GM12891 (cell line): Measurements from ENCODE around the gene COL21A1.

Experiments
- POLR2A ChIP-seq: IDR thresholded peaks from 2 replicates; pipeline ENCODE4 v1.6.1; 2011; ENCODE audit warnings: low read depth, low read length, control low read depth
- POLR2AphosphoS5 ChIP-seq: IDR thresholded peaks from 2 replicates; pipeline ENCODE4 v1.6.1; 2011; ENCODE audit warnings: low read depth, low read length, control low read depth
- TAF1 ChIP-seq: IDR thresholded peaks from 2 replicates; pipeline ENCODE4 v1.6.1; 2011; ENCODE audit warnings: low read depth, low read length, control low read depth

GRCh38 chr6:56168596-56168995, 78.8 kb downstream of the COL21A1 start:
- TF ChIP-seq POLR2A (no peak), POLR2AphosphoS5 (no peak), TAF1 (no peak)
